Esophagus squamous epithelium (tissue), 5 donors: ENCODE data around the gene TREML4. TPM values are rescaled to one million over a fixed set of nuclear protein-coding genes. Genes with fewer than 3 reads are reported as not detected.

Experiments used
- DNase-seq: peaks from one replicate; lab custom pipeline; 2025; lab: John Stamatoyannopoulos, UW
- H3K27ac ChIP-seq, 4 donors: fragments of 200-600 bp; sonication (generic); one replicate each; pipeline ENCODE4 v1.5.1; 2016 to 2019; ENCODE audit warnings: mild to moderate bottlenecking in 1 of 4
- H3K27me3 ChIP-seq, 4 donors: fragments of 200-600 bp; sonication (generic); 1 replicate in 3 of 4; 2 replicates in 1 of 4; pipeline versions ENCODE4 v1.5.1 to v1.6.0; 2017 to 2021; ENCODE audit warnings: antibody characterized with exemption in 1 of 4
- H3K36me3 ChIP-seq, 3 donors: fragments of 200-600 bp; sonication (generic); one replicate each; pipeline ENCODE4 v1.5.1; 2016 to 2019
- H3K4me1 ChIP-seq, 3 donors: fragments of 200-600 bp; sonication (generic); one replicate each; pipeline ENCODE4 v1.5.1; 2017 to 2019
- H3K4me3 ChIP-seq, 4 donors: fragments of 200-600 bp; sonication (generic); 1 replicate in 3 of 4; 2 replicates in 1 of 4; pipeline ENCODE4 v1.5.1; 2016 to 2019; ENCODE audit warnings: mild to moderate bottlenecking in 2 of 4, moderate library complexity in 1 of 4
- H3K9me3 ChIP-seq, 3 donors: fragments of 200-600 bp; sonication (generic); one replicate each; pipeline ENCODE4 v1.5.1; 2016 to 2019
- POLR2A ChIP-seq, 4 donors: fragments of 450-650 bp; IDR thresholded peaks; one replicate each; pipeline ENCODE4 v1.6.1; 2017; ENCODE audit warnings: antibody characterized with exemption in 4 of 4, mild to moderate bottlenecking in 4 of 4, moderate library complexity in 3 of 4
- WGBS, 2 donors: methylation state at CpG; one replicate each; pipeline ENCODE4 v1.1.5; 2018; 5-methylcytosine and 5-hydroxymethylcytosine counted together
- intact Hi-C: fragments of 100-400 bp; cut with DNase I; formaldehyde crosslinking; loops from one replicate; pipeline ENCODE4 v1.15.0; 2022
- total RNA-seq, 4 donors: library from RNA; depleted of rRNA; stranded (reverse); fragments of >200 nt; gene quantifications; one replicate each; pipeline ENCODE4 v1.1.0, GENCODE V29; 2016
- TF ChIP-seq, protein P1 (sequence below), 6 experiments: fragments of 450-650 bp in 4 of 6; fragments of 200-600 bp in 2 of 6; sonication (generic) in 2 of 6; IDR thresholded peaks; one replicate each; pipeline ENCODE4 v1.5.1; 2016 to 2019; ENCODE audit warnings: antibody characterized with exemption in 6 of 6, mild to moderate bottlenecking in 4 of 6, moderate library complexity in 4 of 6
- donor health status: DM: yes; HTN: yes; CAD: no.

The TREML4 gene
- total RNA-seq, 4 donors from 2014 or later = not detected

DNA sequence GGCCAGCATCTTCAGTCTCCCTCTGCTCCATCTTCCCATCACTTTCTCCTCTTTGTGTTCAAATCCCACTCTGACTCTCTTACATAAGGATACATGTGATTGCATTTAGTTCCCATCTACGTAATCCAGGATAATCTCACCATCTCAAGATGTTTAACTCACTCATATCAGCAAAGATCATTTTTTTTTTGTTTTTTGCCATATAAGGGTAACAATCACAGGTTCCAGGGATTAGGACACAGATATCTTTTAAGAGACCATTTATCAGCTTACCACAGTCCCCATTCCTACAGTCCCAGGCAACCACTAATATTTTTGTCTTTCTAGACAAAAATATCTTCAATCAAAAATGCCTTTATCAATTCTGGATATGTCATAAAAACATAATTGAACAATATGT lies 24.0 kb upstream of the TREML4 start:
- H3K9me3 ChIP-seq = no peaks in the 10 kb centered on the region
- peaks cover 0 to 16% (median 3%) of the 10 kb centered on the region in 3 donors for H3K4me1 ChIP-seq
- H3K27ac ChIP-seq = no peak overlapping the region
- H3K27me3 ChIP-seq = peaks cover 0 to 6% (median 0%) of the 10 kb centered on the region in 4 donors
- TF ChIP-seq POLR2A (IDR thresholded peaks at IDR 0.05) = no peak
- TF ChIP-seq, protein P1, sequence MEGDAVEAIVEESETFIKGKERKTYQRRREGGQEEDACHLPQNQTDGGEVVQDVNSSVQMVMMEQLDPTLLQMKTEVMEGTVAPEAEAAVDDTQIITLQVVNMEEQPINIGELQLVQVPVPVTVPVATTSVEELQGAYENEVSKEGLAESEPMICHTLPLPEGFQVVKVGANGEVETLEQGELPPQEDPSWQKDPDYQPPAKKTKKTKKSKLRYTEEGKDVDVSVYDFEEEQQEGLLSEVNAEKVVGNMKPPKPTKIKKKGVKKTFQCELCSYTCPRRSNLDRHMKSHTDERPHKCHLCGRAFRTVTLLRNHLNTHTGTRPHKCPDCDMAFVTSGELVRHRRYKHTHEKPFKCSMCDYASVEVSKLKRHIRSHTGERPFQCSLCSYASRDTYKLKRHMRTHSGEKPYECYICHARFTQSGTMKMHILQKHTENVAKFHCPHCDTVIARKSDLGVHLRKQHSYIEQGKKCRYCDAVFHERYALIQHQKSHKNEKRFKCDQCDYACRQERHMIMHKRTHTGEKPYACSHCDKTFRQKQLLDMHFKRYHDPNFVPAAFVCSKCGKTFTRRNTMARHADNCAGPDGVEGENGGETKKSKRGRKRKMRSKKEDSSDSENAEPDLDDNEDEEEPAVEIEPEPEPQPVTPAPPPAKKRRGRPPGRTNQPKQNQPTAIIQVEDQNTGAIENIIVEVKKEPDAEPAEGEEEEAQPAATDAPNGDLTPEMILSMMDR (IDR thresholded peaks at IDR 0.05) = no peak
- intact Hi-C loops = no loop called here
- no peaks in the 10 kb centered on the region for H3K36me3 ChIP-seq
- no peak overlapping the region for H3K4me3 ChIP-seq
- WGBS, 2 donors = 66 to 83% methylated on average over 1 of the region's 1 CpG
- no peak for DNase-seq

DNA sequence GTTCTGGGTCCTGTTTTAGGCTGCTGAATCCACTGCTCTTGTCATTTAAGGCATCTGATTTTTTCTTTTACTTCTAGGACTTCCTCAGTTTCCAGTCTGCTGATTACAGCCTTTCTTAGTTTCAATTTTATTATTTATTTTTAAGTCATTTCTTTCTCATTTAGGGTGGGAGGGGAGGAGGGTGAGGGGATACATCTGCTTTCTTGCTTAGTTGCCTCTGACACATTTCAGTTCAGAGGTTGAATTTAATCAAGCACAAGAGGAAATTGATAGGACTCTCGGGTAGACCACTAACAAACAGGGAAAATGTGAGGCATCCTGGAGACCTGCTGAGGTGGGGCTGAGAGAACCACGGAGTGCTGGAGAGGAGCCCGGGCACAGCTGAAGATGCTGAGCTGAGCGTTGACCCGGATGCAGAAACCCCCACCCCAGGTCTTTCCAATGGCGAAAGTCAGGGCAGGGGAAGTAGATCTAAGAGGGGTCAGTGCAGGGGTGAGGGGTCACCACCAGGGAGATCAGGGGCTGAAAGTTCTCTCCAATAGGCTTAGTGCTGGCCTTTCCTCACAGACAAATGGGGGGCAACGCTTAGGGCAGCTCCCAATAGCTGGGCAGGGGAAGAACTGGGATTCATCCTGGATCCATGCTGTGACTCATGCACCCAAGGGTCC lies 19.6 kb upstream of the TREML4 start:
- peaks cover 0 to 28% (median 0%) of the 10 kb centered on the region in 4 donors for H3K27me3 ChIP-seq
- no peak for DNase-seq
- H3K9me3 ChIP-seq = no peaks in the 10 kb centered on the region
- H3K36me3 ChIP-seq = no peaks in the 10 kb centered on the region
- H3K4me1 ChIP-seq = no peaks in the 10 kb centered on the region
- H3K27ac ChIP-seq = no peak overlapping the region
- WGBS, 2 donors = 63 to 81% methylated on average over 6 to 7 of the region's 7 CpGs
- no peak for TF ChIP-seq POLR2A (IDR thresholded peaks at IDR 0.05)
- TF ChIP-seq, protein P1 (IDR thresholded peaks at IDR 0.05) = no peak
- intact Hi-C loops = no loop called here
- no peak overlapping the region for H3K4me3 ChIP-seq

DNA sequence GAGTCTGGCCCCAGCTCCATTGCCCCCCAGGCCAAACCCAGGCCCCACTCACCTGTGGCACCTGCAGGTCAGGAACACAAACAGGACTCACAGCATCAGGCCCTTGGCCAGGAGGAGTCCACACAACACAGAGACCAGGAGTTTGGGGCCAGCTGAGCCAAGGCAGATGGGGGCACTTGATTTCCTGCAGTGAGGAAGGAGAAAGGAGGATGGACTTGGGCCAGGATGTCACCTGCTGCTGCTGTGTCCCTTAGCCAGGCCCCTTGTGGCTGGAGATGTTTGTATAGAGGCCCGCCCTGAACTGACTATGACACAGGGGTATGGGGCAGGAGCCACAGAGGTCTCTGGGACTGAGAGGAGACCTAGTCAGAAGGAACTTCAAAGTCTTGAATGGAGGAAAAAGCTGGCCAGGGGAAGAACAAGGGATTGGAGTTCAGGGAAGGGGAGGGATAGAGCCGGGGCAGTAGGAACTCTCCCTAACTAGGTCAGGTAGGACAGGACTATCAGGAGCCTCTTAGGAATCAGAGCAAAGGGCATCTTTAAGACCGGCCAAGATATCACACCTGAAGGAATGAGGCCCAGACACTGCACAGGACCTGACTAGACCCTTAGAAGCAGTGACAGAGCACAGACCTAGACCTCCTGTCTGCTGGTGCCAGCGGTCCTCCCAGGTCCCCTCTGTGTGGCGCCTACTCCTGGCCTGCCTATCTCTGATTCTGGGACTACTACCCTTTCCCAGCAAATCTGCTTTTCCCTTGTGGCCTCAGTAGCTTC lies 18.4 kb upstream of the TREML4 start:
- WGBS, 2 donors = 82 to 91% methylated on average over 5 of the region's 5 CpGs
- TF ChIP-seq POLR2A (IDR thresholded peaks at IDR 0.05) = no peak
- TF ChIP-seq, protein P1 (IDR thresholded peaks at IDR 0.05) = no peak
- peaks cover 0 to 10% (median 8%) of the 10 kb centered on the region in 3 donors for H3K9me3 ChIP-seq
- H3K27ac ChIP-seq = no peak overlapping the region
- no peaks in the 10 kb centered on the region for H3K4me1 ChIP-seq
- DNase-seq = no peak
- intact Hi-C loops = no loop called here
- H3K27me3 ChIP-seq = peaks cover 0 to 31% (median 0%) of the 10 kb centered on the region in 4 donors
- H3K4me3 ChIP-seq = no peak overlapping the region
- no peaks in the 10 kb centered on the region for H3K36me3 ChIP-seq

DNA sequence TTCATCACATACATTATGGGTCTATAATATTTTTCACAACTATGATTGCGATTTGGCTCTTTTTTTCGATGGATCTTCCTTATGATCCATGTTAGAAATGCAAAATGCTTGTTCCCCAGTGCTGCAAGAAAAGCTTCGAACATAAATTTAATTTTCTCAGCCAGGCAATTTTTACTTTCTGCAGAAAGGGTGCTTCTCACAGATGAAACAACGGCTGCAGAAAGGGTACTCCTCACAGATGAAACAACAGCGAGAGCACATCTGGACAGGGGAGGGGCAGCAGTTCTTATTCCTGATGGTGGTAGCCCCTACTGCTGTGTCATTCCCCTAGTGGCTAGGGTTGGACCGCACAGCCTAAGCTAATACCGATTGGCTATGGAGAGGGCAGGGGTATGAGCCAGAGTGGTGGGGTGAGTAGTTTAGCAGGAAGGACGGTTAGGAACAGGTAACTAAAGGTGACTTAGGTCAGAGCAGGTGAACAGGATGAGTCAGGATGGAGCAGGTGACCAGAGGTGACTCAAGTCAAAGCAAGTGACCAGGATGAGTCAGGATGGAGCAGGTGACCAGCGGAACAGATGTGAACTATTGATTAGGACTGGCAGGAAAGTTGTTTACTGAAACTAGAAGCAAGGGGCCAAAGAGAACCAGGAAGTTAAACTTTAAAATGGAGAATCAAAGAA lies 13.4 kb upstream of the TREML4 start:
- Histone ChIP-seq H3K4me3 (no peak overlapping the region), H3K36me3 (no peaks in the 10 kb centered on the region), H3K27me3 (peaks cover 0 to 26% (median 0%) of the 10 kb centered on the region in 4 donors), H3K27ac (no peak overlapping the region), H3K4me1 (no peaks in the 10 kb centered on the region), H3K9me3 (peaks cover 0 to 15% (median 8%) of the 10 kb centered on the region in 3 donors)
- intact Hi-C loops = no loop called here
- TF ChIP-seq POLR2A (IDR thresholded peaks at IDR 0.05) = no peak
- TF ChIP-seq, protein P1 (IDR thresholded peaks at IDR 0.05) = no peak
- WGBS, 2 donors = 83 to 86% methylated on average over 9 of the region's 9 CpGs
- no peak for DNase-seq
